ENCODE results near the gene MXD3. TPM values are rescaled to one million over a fixed set of nuclear protein-coding genes. Genes with fewer than 3 reads are reported as not detected.
"Not testable (repeated sequence)": the region's sequence is repeated elsewhere in the genome, so short reads cannot be mapped to it uniquely, and the experiment has no call there.

Gene MXD3
- total RNA-seq, 1 donor from 2014 or later: 2.0 TPM

GRCh38 chr5:177346820-177347219 lies 35.1 kb upstream of the MXD3 start:
- ATAC-seq: no peak
- intact Hi-C loops (cut with DNase I): no loop called here
- DNase-seq (ENCODE audit: missing footprints): no peak

GRCh38 chr5:177344891-177345290 lies 33.2 kb upstream of the MXD3 start:
- intact Hi-C loops (cut with DNase I): no loop called here
- no peak for ATAC-seq
- DNase-seq (ENCODE audit: missing footprints): no peak

- no peak for ATAC-seq
- no peak for DNase-seq (ENCODE audit: missing footprints)
Measured at GRCh38 chr5:177343777-177344176, 32.1 kb upstream of the MXD3 start.

GRCh38 chr5:177343000-177343399 lies 31.3 kb upstream of the MXD3 start:
- ATAC-seq; DNase-seq (ENCODE audit: missing footprints); intact Hi-C loops (cut with DNase I): not testable (repeated sequence)

More at GRCh38 chr5:177343777-177344176, 32.1 kb upstream of the MXD3 start:
- intact Hi-C loops (cut with DNase I): no loop called here

DNA sequence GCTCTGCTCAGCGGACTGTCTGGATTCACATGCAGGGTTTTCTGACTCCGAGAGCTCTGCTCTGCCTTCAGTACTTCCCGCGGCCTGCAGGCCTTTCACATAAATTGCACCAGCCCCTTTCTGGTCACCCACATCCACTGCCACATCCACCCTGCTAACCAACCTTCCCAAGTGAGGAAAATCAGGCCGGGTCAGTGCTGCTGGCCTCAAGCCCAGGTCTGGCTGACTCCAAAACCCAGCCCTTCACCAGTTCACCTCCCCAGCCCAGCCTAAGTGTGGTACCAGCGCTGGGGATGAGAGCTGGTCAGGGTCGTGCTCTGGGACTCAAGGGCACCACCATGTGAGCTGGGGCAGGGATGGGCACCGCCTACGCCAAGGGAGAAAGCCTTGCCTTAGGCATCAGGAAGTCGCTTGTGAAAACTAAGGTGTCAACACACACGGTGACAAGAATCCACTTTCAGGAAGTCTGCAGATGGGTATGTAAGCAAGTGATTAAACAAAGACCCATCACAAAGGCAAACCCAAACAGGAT lies 27.5 kb upstream of the MXD3 start:
- ATAC-seq (no peak), DNase-seq (ENCODE audit: missing footprints) (peak; percentile 53)
- intact Hi-C loops (cut with DNase I): no loop called here

- intact Hi-C loops (cut with DNase I): no loop called here
- no peak for DNase-seq (ENCODE audit: missing footprints)
Measured at GRCh38 chr5:177338251-177339106, 26.8 kb upstream of the MXD3 start.

GRCh38 chr5:177336603-177337494 lies 25.2 kb upstream of the MXD3 start:
- peak; percentile 27 for DNase-seq (ENCODE audit: missing footprints)
- intact Hi-C loops (cut with DNase I): no loop called here
- ATAC-seq: no peak

More at GRCh38 chr5:177338251-177339106, 26.8 kb upstream of the MXD3 start:
- no peak for ATAC-seq

GRCh38 chr5:177336112-177336511 lies 24.4 kb upstream of the MXD3 start:
- intact Hi-C loops (cut with DNase I): no loop called here
- DNase-seq (ENCODE audit: missing footprints): peak; percentile 48
- ATAC-seq: no peak

DNA sequence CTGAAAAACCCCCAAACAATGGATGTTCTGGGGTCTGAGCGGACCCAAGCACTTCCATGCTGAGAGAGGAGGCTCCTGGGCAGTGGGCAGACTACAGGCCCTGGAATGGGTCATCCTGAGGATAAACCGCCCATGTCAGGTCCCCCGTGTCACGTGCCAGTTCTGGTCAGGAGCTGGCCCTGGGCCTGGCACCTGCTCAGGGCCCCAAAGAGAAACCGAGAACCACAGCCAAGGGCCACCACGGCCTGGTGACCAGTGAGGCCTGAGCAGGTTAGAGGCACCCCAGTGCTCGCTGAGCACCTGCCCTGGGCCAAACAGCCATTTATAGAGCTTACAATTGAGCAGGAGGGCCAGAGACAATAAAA lies 24.0 kb upstream of the MXD3 start:
- intact Hi-C loops (cut with DNase I): no loop called here
- ATAC-seq: peak; percentile 36
- peak; percentile 58 for DNase-seq (ENCODE audit: missing footprints)

GRCh38 chr5:177334781-177335700 lies 23.3 kb upstream of the MXD3 start:
- peak; percentile 76 for ATAC-seq
- DNase-seq (ENCODE audit: missing footprints): peak; percentile 42
- intact Hi-C loops (cut with DNase I): no loop called here

DNA sequence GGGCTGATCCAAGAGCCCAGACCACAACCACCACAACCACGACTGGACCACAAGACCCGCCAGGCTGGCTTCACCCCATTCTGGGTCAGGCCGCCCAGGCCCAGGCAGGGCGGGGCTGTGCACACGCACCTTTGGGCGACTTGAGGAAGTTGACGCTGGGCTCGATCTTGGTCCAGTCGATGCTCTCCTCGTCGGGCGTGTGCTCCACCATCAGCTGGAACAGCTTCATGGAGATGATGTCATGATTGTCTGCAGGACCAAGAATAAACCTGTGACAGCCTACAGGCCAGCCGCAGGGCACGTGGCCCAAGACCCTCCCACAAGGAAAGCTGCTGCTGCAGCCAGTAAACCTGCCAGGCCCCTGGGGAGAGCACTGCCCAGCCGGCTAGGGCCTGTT lies 22.5 kb upstream of the MXD3 start:
- ATAC-seq: no peak
- intact Hi-C loops (cut with DNase I): no loop called here
- DNase-seq (ENCODE audit: missing footprints): peak; percentile 23

DNA sequence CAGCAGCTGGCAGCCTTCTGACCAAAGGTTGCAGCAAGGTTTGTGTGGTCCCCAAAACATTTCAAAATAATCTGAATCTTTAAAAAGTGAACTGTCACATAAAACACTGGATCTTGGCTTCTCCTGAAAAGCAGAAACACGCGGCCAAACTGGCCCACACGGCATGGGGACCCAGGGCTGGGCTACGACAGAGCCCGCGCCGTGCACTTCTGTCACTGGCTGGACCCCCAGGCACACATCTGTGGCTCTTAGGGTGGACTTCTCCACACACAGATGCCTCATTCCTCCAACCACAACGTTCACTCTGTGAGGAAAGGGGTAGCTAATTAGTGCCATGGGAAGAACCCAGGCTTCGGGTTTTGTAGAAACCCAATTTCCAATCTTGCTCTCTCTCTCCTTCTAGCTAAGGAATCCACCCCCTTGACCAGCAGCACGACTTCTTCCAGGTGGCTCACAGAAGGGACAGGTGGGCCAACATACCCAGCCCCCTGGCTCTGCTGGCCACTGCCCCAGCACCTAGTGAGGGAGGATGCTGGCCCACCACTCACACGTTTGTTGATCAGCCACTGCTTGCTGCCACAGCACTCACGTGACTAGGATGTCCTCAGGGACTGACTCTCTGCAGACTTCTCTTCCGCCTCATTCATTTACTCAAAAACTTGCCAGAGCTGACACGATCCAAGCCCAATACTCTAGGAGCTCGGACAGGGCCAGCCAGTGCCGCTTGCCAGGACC lies 21.9 kb upstream of the MXD3 start:
- DNase-seq (ENCODE audit: missing footprints): no peak
- no peak for ATAC-seq
- intact Hi-C loops (cut with DNase I): no loop called here

DNA sequence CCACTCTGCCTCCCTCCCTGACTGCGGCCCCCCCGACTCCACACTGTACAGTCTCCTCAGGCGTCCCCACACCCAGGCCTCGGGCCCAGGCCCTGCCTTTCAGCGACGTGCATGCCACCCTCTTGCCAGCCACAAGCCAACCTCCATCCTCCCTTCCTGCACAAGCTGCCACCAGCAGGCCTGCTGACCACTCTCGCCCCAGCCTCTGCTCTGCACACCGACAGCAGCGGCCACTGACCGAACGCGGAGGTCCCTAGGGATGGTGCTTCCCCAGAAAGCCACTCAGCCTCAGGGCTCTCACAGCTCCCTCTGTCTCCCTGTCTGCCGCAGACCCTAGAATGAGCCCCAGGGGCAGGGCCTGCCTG lies 21.2 kb upstream of the MXD3 start:
- peak; percentile 53 for DNase-seq (ENCODE audit: missing footprints)
- ATAC-seq: no peak
- intact Hi-C loops (cut with DNase I): no loop called here

- no peak for DNase-seq (ENCODE audit: missing footprints)
- ATAC-seq: no peak
- intact Hi-C loops (cut with DNase I): no loop called here
Measured at GRCh38 chr5:177332031-177332895, 20.6 kb upstream of the MXD3 start.

- ATAC-seq: no peak
- DNase-seq (ENCODE audit: missing footprints): peak; percentile 35
- intact Hi-C loops (cut with DNase I): no loop called here
Measured at GRCh38 chr5:177330991-177331842, 19.5 kb upstream of the MXD3 start.

GRCh38 chr5:177329883-177330282 lies 18.2 kb upstream of the MXD3 start:
- intact Hi-C loops (cut with DNase I): no loop called here
- ATAC-seq: no peak
- no peak for DNase-seq (ENCODE audit: missing footprints)

Measured in Right ventricle myocardium inferior (tissue), 1 donor.